ENCODE results near the gene COPS7A.

DNA sequence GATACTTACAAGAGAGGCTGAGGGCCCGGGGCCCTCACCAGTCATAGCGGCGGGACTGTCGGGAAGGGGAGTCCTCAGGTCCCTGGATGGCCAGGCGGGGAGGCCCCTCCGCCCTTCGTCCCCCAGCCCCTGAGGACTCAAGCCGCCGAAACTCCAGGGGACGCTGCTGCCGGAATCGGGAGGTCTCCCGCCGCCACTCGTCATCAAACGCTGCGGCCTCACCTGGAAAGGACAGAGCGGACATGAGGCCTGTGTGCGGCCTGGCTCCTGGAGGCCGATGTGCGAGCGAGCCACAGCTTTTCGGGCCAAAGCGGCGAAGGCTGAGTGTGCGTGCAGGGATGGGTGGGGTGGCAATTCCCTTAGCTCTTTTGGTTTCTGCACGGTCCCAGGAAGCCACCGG, 24.9 kb downstream of the COPS7A start:
- TF ChIP-seq, protein P1, sequence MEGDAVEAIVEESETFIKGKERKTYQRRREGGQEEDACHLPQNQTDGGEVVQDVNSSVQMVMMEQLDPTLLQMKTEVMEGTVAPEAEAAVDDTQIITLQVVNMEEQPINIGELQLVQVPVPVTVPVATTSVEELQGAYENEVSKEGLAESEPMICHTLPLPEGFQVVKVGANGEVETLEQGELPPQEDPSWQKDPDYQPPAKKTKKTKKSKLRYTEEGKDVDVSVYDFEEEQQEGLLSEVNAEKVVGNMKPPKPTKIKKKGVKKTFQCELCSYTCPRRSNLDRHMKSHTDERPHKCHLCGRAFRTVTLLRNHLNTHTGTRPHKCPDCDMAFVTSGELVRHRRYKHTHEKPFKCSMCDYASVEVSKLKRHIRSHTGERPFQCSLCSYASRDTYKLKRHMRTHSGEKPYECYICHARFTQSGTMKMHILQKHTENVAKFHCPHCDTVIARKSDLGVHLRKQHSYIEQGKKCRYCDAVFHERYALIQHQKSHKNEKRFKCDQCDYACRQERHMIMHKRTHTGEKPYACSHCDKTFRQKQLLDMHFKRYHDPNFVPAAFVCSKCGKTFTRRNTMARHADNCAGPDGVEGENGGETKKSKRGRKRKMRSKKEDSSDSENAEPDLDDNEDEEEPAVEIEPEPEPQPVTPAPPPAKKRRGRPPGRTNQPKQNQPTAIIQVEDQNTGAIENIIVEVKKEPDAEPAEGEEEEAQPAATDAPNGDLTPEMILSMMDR (conservative IDR thresholded peaks at IDR 0.05; ENCODE audit: low read depth, low read length), result no peak
- no peak for TF ChIP-seq EZH2 (IDR thresholded peaks at IDR 0.05; ENCODE audit: low read length, unreplicated experiment)
- TF ChIP-seq EZH2phosphoT487 (IDR thresholded peaks at IDR 0.05; ENCODE audit: borderline replicate concordance, low read length), result no peak

Measured in PC-3 (cell line).